H9 (cell line): ENCODE data around the gene KIF26B. TPM values are rescaled to one million over a fixed set of nuclear protein-coding genes. Genes with fewer than 3 reads are reported as not detected.

Source experiments
- DNase-seq: peaks from one replicate; pipeline ENCODE4 v3.0.0-alpha.2; 2017
- H2AFZ ChIP-seq: one replicate; pipeline ENCODE4 v1.6.1; 2013; ENCODE audit warnings: mild to moderate bottlenecking, low read length, control low read depth, moderate library complexity
- H2AK5ac ChIP-seq: 2 replicates; pipeline ENCODE4 v1.6.1; 2013; ENCODE audit warnings: low read length, control low read depth, mixed read lengths; ENCODE audit not compliant: insufficient read length
- H2BK120ac ChIP-seq: one replicate; pipeline ENCODE4 v1.6.1; 2013; ENCODE audit warnings: low read depth, mild to moderate bottlenecking, low read length, control low read depth, inconsistent platforms; ENCODE audit not compliant: poor library complexity, severe bottlenecking
- H2BK12ac ChIP-seq: 2 replicates; pipeline ENCODE4 v1.6.1; 2013; ENCODE audit warnings: low read length, control low read depth, mixed read lengths, low read depth; ENCODE audit not compliant: insufficient read length
- H2BK15ac ChIP-seq: 2 replicates; pipeline ENCODE4 v1.6.1; 2013; ENCODE audit warnings: low read depth, low read length, control low read depth
- H2BK20ac ChIP-seq: one replicate; pipeline ENCODE4 v1.6.1; 2013; ENCODE audit warnings: low read depth, mild to moderate bottlenecking, low read length, control low read depth, inconsistent platforms; ENCODE audit not compliant: poor library complexity, severe bottlenecking
- H2BK5ac ChIP-seq: 2 replicates; pipeline ENCODE4 v1.6.1; 2013; ENCODE audit warnings: low read length, control low read depth, mixed read lengths; ENCODE audit not compliant: insufficient read length
- H3K14ac ChIP-seq: 2 replicates; pipeline ENCODE4 v1.6.1; 2013; ENCODE audit warnings: low read length, control low read depth; ENCODE audit not compliant: insufficient read depth
- H3K18ac ChIP-seq: 2 replicates; pipeline ENCODE4 v1.6.1; 2013; ENCODE audit warnings: low read depth, mild to moderate bottlenecking, mixed read lengths, low read length, control low read depth; ENCODE audit not compliant: insufficient read length
- H3K23ac ChIP-seq: 2 replicates; pipeline ENCODE4 v1.6.1; 2013; ENCODE audit warnings: low read length, control low read depth, mixed read lengths, low read depth; ENCODE audit not compliant: insufficient read length
- H3K23me2 ChIP-seq: 2 replicates; pipeline ENCODE4 v1.6.1; 2013; ENCODE audit warnings: low read depth, mild to moderate bottlenecking, mixed read lengths, low read length, control low read depth; ENCODE audit not compliant: insufficient read length, poor library complexity, severe bottlenecking
- H3K27ac ChIP-seq: 2 replicates; pipeline ENCODE4 v1.5.1; 2013; ENCODE audit warnings: low read length, control low read depth, mixed read lengths, low read depth; ENCODE audit not compliant: insufficient read length
- H3K27me3 ChIP-seq: 2 replicates; pipeline ENCODE4 v1.6.1; 2013; ENCODE audit warnings: low read length, control low read depth, inconsistent platforms; ENCODE audit not compliant: insufficient read depth
- H3K4ac ChIP-seq: 2 replicates; pipeline ENCODE4 v1.6.1; 2013; ENCODE audit warnings: low read depth, mild to moderate bottlenecking, control low read depth, inconsistent platforms, low read length, moderate library complexity
- H3K4me1 ChIP-seq: 2 replicates; pipeline ENCODE4 v1.6.1; 2013; ENCODE audit warnings: low read length, control low read depth, inconsistent platforms; ENCODE audit not compliant: insufficient read depth
- H3K4me2 ChIP-seq: 2 replicates; pipeline ENCODE4 v1.6.1; 2013; ENCODE audit warnings: low read length, control low read depth, mixed read lengths; ENCODE audit not compliant: insufficient read length, insufficient read depth
- H3K56ac ChIP-seq: 2 replicates; pipeline ENCODE4 v1.6.1; 2013; ENCODE audit warnings: low read depth, mild to moderate bottlenecking, mixed read lengths, low read length, control low read depth; ENCODE audit not compliant: insufficient read length
- H3K79me1 ChIP-seq: 2 replicates; pipeline ENCODE4 v1.6.1; 2013; ENCODE audit warnings: low read depth, mild to moderate bottlenecking, moderate library complexity, low read length, control low read depth, inconsistent platforms; ENCODE audit not compliant: insufficient read depth, poor library complexity, severe bottlenecking
- H3K79me2 ChIP-seq: 2 replicates; pipeline ENCODE4 v1.6.1; 2013; ENCODE audit warnings: low read length, control low read depth, inconsistent platforms; ENCODE audit not compliant: insufficient read depth
- H3K9ac ChIP-seq: 2 replicates; pipeline ENCODE4 v1.6.1; 2013; ENCODE audit warnings: low read length, control low read depth, mixed read lengths; ENCODE audit not compliant: insufficient read length; ENCODE audit errors: extremely low read depth
- H3K9me3 ChIP-seq: one replicate; pipeline ENCODE4 v1.6.1; 2013; ENCODE audit warnings: low read depth, low read length, inconsistent platforms; ENCODE audit not compliant: control insufficient read depth
- H3T11ph ChIP-seq: one replicate; pipeline ENCODE4 v1.6.1; 2013; ENCODE audit warnings: mild to moderate bottlenecking, low read length, control low read depth, inconsistent platforms
- H4K20me1 ChIP-seq: one replicate; pipeline ENCODE4 v1.6.1; 2013; ENCODE audit not compliant: control insufficient read depth, insufficient read length, insufficient read depth
- H4K5ac ChIP-seq: 2 replicates; pipeline ENCODE4 v1.6.1; 2013; ENCODE audit warnings: low read depth, mild to moderate bottlenecking, mixed read lengths, low read length, control low read depth; ENCODE audit not compliant: insufficient read length
- H4K8ac ChIP-seq: replicated peaks from 2 replicates; pipeline ENCODE4 v1.6.1; 2013; ENCODE audit warnings: low read length, control low read depth, mixed read lengths, low read depth; ENCODE audit not compliant: insufficient read length
- H4K91ac ChIP-seq: 2 replicates; pipeline ENCODE4 v1.6.1; 2013; ENCODE audit warnings: low read depth, mild to moderate bottlenecking, moderate library complexity, mixed read lengths, low read length, control low read depth; ENCODE audit not compliant: insufficient read length
- H3K27ac Mint-ChIP-seq, 3 experiments: 2 replicates in 2 of 3; 3 replicates in 1 of 3; pipeline ENCODE4 v1.8.0; 2020 to 2021; ENCODE audit warnings: mixed read lengths in 3 of 3, mild to moderate bottlenecking in 1 of 3, moderate library complexity in 1 of 3
- H3K27me3 Mint-ChIP-seq: 2 replicates; pipeline ENCODE4 v1.8.0; 2021; ENCODE audit warnings: low read depth, mild to moderate bottlenecking, moderate library complexity, mixed read lengths
- H3K36me3 Mint-ChIP-seq, 3 experiments: 2 replicates in 2 of 3; 3 replicates in 1 of 3; pipeline ENCODE4 v1.8.0; 2020 to 2021; ENCODE audit warnings: low read depth in 3 of 3, mixed read lengths in 3 of 3; ENCODE audit not compliant: insufficient read depth in 1 of 3
- H3K4me1 Mint-ChIP-seq, 2 experiments: 2 replicates each; pipeline ENCODE4 v1.8.0; 2020; ENCODE audit warnings: mixed read lengths in 2 of 2
- H3K4me3 Mint-ChIP-seq, 2 experiments: 2 replicates in 1 of 2; 3 replicates in 1 of 2; pipeline ENCODE4 v1.8.0; 2020 to 2021; ENCODE audit warnings: mild to moderate bottlenecking in 2 of 2, mixed read lengths in 2 of 2, moderate library complexity in 1 of 2
- H3K9me3 Mint-ChIP-seq, 2 experiments: 2 replicates in 1 of 2; 3 replicates in 1 of 2; pipeline ENCODE4 v1.8.0; 2020; ENCODE audit warnings: mild to moderate bottlenecking in 2 of 2, mixed read lengths in 2 of 2, moderate library complexity in 1 of 2
- CTCF ChIP-seq: fragments of 200-600 bp; sonication (generic); conservative IDR thresholded peaks from 3 replicates; pipeline ENCODE4 v1.8.0; 2021; ENCODE audit warnings: antibody characterized with exemption, mild to moderate bottlenecking
- WGBS: extraction: QIAGEN DNeasy Blood & Tissue Kit; methylation state at CpG from one replicate; pipeline ENCODE4 v1.1.7; 2013; ENCODE audit warnings: missing lambda C conversion rate, low lambda C conversion rate, mixed read lengths; ENCODE audit not compliant: insufficient read length; ENCODE audit errors: extremely low coverage; 5-methylcytosine and 5-hydroxymethylcytosine counted together
- total RNA-seq: library from RNA; stranded (reverse); gene quantifications from 2 replicates; pipeline ENCODE4 v1.2.1, GENCODE V29; 2021

Gene KIF26B
- total RNA-seq, 1 experiment from 2014 or later, result 0.13 TPM

GRCh38 chr1:245279346-245279745, 124.6 kb downstream of the KIF26B start:
- H3K27me3 ChIP-seq, result no peaks in the 10 kb centered on the region
- H3K4me2 ChIP-seq, result no peak overlapping the region
- no peak overlapping the region for H3K9ac ChIP-seq
- H2BK12ac ChIP-seq, result no peak overlapping the region
- no peak overlapping the region for H4K8ac ChIP-seq
- no peak overlapping the region for H3T11ph ChIP-seq
- Mint-ChIP-seq H3K27ac (no peak overlapping the region), H3K36me3 (peaks cover 0 to 12% (median 6%) of the 10 kb centered on the region in 3 experiments; a peak in 4 of 7 replicates), H3K9me3 (peaks cover 12% of the 10 kb centered on the region in 2 experiments), H3K4me3 (no peak overlapping the region), H3K27me3 (no peaks in the 10 kb centered on the region; the same call in none of the 2 replicates), H3K4me1 (peaks cover 11 to 13% of the 10 kb centered on the region in 2 experiments)
- no peaks in the 10 kb centered on the region for H3K9me3 ChIP-seq
- H2BK15ac ChIP-seq, result no peak overlapping the region
- no peaks in the 10 kb centered on the region for H3K23me2 ChIP-seq
- no peaks in the 10 kb centered on the region for H3K4me1 ChIP-seq
- H2AFZ ChIP-seq, result no peak overlapping the region
- no peak overlapping the region for H3K4ac ChIP-seq
- H4K20me1 ChIP-seq, result no peaks in the 10 kb centered on the region
- WGBS, result no CpG with 5 or more reads among the region's 4 CpGs
- no peaks in the 10 kb centered on the region for H3K79me2 ChIP-seq
- H2BK120ac ChIP-seq, result no peak overlapping the region
- no peak overlapping the region for H4K91ac ChIP-seq
- no peak overlapping the region for H3K14ac ChIP-seq
- H3K23ac ChIP-seq, result no peak overlapping the region
- H3K27ac ChIP-seq, result no peak overlapping the region
- no peaks in the 10 kb centered on the region for H3K79me1 ChIP-seq
- DNase-seq, result no peak
- H2AK5ac ChIP-seq, result no peak overlapping the region
- H2BK5ac ChIP-seq, result no peak overlapping the region
- no peak overlapping the region for H4K5ac ChIP-seq
- no peak overlapping the region for H3K18ac ChIP-seq
- TF ChIP-seq CTCF, result no peak
- no peak overlapping the region for H2BK20ac ChIP-seq
- H3K56ac ChIP-seq, result no peak overlapping the region
